GM12872 (cell line): ENCODE results near the gene OTUB2.

Experiments
- CTCF ChIP-seq: IDR thresholded peaks from 3 replicates; pipeline ENCODE4 v1.5.1; 2011; ENCODE audit warnings: low read depth, mild to moderate bottlenecking, low read length, moderate library complexity; ENCODE audit not compliant: insufficient read depth

The OTUB2 gene

GRCh38 chr14:94054401-94054800, 28.3 kb downstream of the OTUB2 start:
- no peak for TF ChIP-seq CTCF

- TF ChIP-seq CTCF: no peak
These were observed 28.8 kb downstream of the OTUB2 start for GRCh38 chr14:94054936-94055335.

- no peak for TF ChIP-seq CTCF
These were observed 30.6 kb downstream of the OTUB2 start for GRCh38 chr14:94056579-94057308.

GRCh38 chr14:94058128-94058673, 32.1 kb downstream of the OTUB2 start:
- no peak for TF ChIP-seq CTCF

- TF ChIP-seq CTCF: no peak
These were observed 32.6 kb downstream of the OTUB2 start for GRCh38 chr14:94058674-94059138.

GRCh38 chr14:94059998-94060397, 33.9 kb downstream of the OTUB2 start:
- TF ChIP-seq CTCF: no peak

GRCh38 chr14:94062344-94062940, 36.3 kb downstream of the OTUB2 start:
- no peak for TF ChIP-seq CTCF
